CD1c-positive myeloid dendritic cell (primary cell): Measurements from ENCODE around the gene SLC28A2.

ENCODE experiments used
- DNase-seq: peaks from one replicate; pipeline ENCODE4 v3.0.0-alpha.2; 2016; ENCODE audit errors: extremely low spot score

Gene SLC28A2

GRCh38 chr15:45326280-45326679 lies 74.2 kb downstream of the SLC28A2 start:
- no peak for DNase-seq

GRCh38 chr15:45326741-45327140 lies 74.7 kb downstream of the SLC28A2 start:
- no peak for DNase-seq
